Stomach (tissue), 9 donors: ENCODE data around the gene F12. TPM values are rescaled to one million over a fixed set of nuclear protein-coding genes. Genes with fewer than 3 reads are reported as not detected.

Experiments
- DNase-seq, 2 donors: peaks; one replicate each; pipeline versions ENCODE4 v3.0.0 to v3.0.0-alpha.2; 2013 to 2019
- H3K27ac ChIP-seq, 5 donors: fragments of 200-600 bp in 4 of 5; sonication (generic) in 4 of 5; one replicate each; pipeline ENCODE4 v1.5.1; 2013 to 2019; ENCODE audit warnings: mild to moderate bottlenecking in 1 of 5, moderate library complexity in 1 of 5
- H3K27me3 ChIP-seq, 3 donors: fragments of 200-600 bp; sonication (generic); one replicate each; pipeline ENCODE4 v1.5.1; 2017 to 2019; ENCODE audit warnings: mixed run types in 1 of 3
- H3K36me3 ChIP-seq, 4 donors: fragments of 200-600 bp; sonication (generic); 1 replicate in 3 of 4; 2 replicates in 1 of 4; pipeline ENCODE4 v1.5.1; 2016 to 2019
- H3K4me1 ChIP-seq, 4 donors: fragments of 200-600 bp; sonication (generic); one replicate each; pipeline ENCODE4 v1.5.1; 2016 to 2019
- H3K4me3 ChIP-seq, 4 donors: fragments of 200-600 bp; sonication (generic) in 3 of 4; one replicate each; pipeline ENCODE4 v1.5.1; 2016 to 2019; ENCODE audit warnings: mild to moderate bottlenecking in 1 of 4
- H3K9me3 ChIP-seq, 4 donors: fragments of 200-600 bp; sonication (generic); one replicate each; pipeline ENCODE4 v1.5.1; 2016 to 2019
- EP300 ChIP-seq: sonication (generic); formaldehyde crosslinking; IDR thresholded peaks from one replicate; pipeline ENCODE4 v1.6.1; 2017; ENCODE audit warnings: antibody characterized with exemption
- POLR2A ChIP-seq, 4 donors: fragments of 450-650 bp; IDR thresholded peaks; one replicate each; pipeline ENCODE4 v1.6.1; 2016; ENCODE audit warnings: antibody characterized with exemption in 4 of 4, control low read depth in 2 of 4, mild to moderate bottlenecking in 1 of 4, moderate library complexity in 1 of 4
- POLR2AphosphoS5 ChIP-seq, 3 donors: sonication (generic); formaldehyde crosslinking; IDR thresholded peaks; one replicate each; pipeline ENCODE4 v1.6.1; 2016; ENCODE audit warnings: antibody characterized with exemption in 3 of 3
- WGBS, 5 donors: extraction: QIAGEN DNeasy Blood & Tissue Kit in 3 of 5; methylation state at CpG; one replicate each; pipeline versions ENCODE4 v1.1.5 to v1.1.7; 2013 to 2018; 5-methylcytosine and 5-hydroxymethylcytosine counted together
- intact Hi-C: fragments of 100-400 bp; cut with DNase I; formaldehyde crosslinking; loops from one replicate; pipeline ENCODE4 v1.15.1; 2023; ENCODE audit warnings: low total_unique reads
- polyA plus RNA-seq, 3 donors: library from polyadenylated mRNA; stranded (reverse); fragments of 200-250 nt; gene quantifications; one replicate each; pipeline ENCODE4 v1.2.3, GENCODE V29; 2013
- total RNA-seq, 5 donors: library from RNA; depleted of rRNA; stranded (reverse); fragments of >200 nt; gene quantifications; one replicate each; pipeline versions ENCODE4 v1.1.0 to v1.2.3, GENCODE V29; 2014 to 2016
- TF ChIP-seq, protein P1 (sequence below), 7 experiments: fragments of 450-650 bp in 4 of 7; fragments of 200-600 bp in 3 of 7; sonication (generic) in 3 of 7; IDR thresholded peaks; one replicate each; pipeline ENCODE4 v1.5.1; 2016 to 2019; ENCODE audit warnings: antibody characterized with exemption in 7 of 7, control low read depth in 2 of 7, mild to moderate bottlenecking in 1 of 7
- donor health status: healthy with polysubstance abuse.
- donor health status: Bipolar disorder and iron deficiency.
- donor health status: healthy.

F12 gene
- total and polyA plus RNA-seq, 8 donors, result 0.50 to 68.3 (median 33.0) TPM; not detected in 4

DNA sequence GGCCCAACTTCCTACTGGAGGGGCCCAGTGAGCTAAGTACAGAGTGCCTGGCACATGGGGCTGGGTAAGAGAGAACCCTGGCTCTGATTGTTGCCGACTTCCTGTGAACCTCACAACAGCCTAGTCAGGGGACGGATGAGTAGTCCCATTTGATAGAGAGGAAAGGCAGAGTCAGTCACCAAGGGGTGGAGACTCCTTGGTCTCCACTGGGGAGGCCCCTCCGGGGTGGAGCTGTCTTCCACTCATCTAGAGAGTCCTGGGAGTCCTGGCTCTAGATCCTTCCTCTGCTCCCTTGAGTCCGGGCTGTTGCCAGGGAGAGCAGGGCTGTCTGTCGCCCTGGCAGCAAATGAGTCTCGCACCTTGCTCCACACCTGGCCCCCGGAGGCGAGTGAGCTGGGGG is 25.1 kb upstream of the F12 start:
- Histone ChIP-seq H3K27me3 (no peaks in the 10 kb centered on the region), H3K36me3 (peaks cover 57 to 97% (median 93%) of the 10 kb centered on the region in 4 donors), H3K27ac (no peak overlapping the region), H3K9me3 (no peaks in the 10 kb centered on the region), H3K4me3 (no peak overlapping the region), H3K4me1 (peaks cover 0 to 44% (median 29%) of the 10 kb centered on the region in 4 donors)
- DNase-seq, result no peak
- 89 to 93% (median 92%) methylated on average over 5 to 8 of the region's 8 CpGs for WGBS, 5 donors
- intact Hi-C loops, result no loop called here
- TF ChIP-seq, protein P1, sequence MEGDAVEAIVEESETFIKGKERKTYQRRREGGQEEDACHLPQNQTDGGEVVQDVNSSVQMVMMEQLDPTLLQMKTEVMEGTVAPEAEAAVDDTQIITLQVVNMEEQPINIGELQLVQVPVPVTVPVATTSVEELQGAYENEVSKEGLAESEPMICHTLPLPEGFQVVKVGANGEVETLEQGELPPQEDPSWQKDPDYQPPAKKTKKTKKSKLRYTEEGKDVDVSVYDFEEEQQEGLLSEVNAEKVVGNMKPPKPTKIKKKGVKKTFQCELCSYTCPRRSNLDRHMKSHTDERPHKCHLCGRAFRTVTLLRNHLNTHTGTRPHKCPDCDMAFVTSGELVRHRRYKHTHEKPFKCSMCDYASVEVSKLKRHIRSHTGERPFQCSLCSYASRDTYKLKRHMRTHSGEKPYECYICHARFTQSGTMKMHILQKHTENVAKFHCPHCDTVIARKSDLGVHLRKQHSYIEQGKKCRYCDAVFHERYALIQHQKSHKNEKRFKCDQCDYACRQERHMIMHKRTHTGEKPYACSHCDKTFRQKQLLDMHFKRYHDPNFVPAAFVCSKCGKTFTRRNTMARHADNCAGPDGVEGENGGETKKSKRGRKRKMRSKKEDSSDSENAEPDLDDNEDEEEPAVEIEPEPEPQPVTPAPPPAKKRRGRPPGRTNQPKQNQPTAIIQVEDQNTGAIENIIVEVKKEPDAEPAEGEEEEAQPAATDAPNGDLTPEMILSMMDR (IDR thresholded peaks at IDR 0.05), result no peak
- no peak for TF ChIP-seq POLR2AphosphoS5 (IDR thresholded peaks at IDR 0.05)
- TF ChIP-seq POLR2A (IDR thresholded peaks at IDR 0.05), result no peak
- TF ChIP-seq EP300, result no peak

DNA sequence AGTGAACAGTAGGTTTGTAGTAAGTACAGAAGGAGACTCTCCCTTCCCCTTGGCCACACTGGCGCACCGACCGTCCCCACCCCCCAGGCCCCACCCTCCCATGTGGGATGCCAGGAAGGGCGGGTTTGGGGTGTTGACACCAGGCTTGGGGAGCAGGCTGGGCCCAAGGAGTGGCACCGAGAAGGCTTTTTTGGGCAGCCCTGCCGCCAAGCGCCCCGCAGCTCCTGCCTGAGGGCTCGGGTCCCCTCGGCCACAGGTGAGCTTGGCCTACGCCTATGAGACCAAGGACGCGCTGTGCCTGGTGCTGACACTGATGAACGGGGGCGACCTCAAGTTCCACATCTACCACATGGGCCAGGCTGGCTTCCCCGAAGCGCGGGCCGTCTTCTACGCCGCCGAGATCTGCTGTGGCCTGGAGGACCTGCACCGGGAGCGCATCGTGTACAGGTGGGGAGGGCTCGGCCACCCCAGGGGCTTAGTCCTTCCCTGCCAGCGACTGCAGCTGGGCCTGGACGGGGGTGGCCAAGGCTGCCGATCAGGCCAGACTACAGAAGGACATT is 24.4 kb upstream of the F12 start:
- intact Hi-C loops, result no loop called here
- WGBS, 5 donors, result 91 to 96% (median 93%) methylated on average over 15 to 29 of the region's 29 CpGs
- Histone ChIP-seq H3K36me3 (peaks cover 57 to 90% (median 86%) of the 10 kb centered on the region in 4 donors), H3K27ac (no peak overlapping the region), H3K9me3 (no peaks in the 10 kb centered on the region), H3K27me3 (no peaks in the 10 kb centered on the region), H3K4me3 (no peak overlapping the region), H3K4me1 (peaks cover under 1 to 51% (median 36%) of the 10 kb centered on the region in 4 donors)
- DNase-seq, result no peak
- TF ChIP-seq POLR2AphosphoS5 (IDR thresholded peaks at IDR 0.05), result no peak
- no peak for TF ChIP-seq EP300
- TF ChIP-seq, protein P1 (IDR thresholded peaks at IDR 0.05), result no peak
- no peak for TF ChIP-seq POLR2A (IDR thresholded peaks at IDR 0.05)

- 91 to 96% (median 94%) methylated on average over 13 to 25 of the region's 25 CpGs for WGBS, 5 donors
- peak overlapping the region in 2 of 5 donors; percentile 94 to 98 for H3K27ac ChIP-seq
- H3K36me3 ChIP-seq, result peaks cover 57 to 83% (median 79%) of the 10 kb centered on the region in 4 donors
- no peaks in the 10 kb centered on the region for H3K9me3 ChIP-seq
- H3K27me3 ChIP-seq, result no peaks in the 10 kb centered on the region
- TF ChIP-seq POLR2AphosphoS5 (IDR thresholded peaks at IDR 0.05), result no peak
- no peak for TF ChIP-seq POLR2A (IDR thresholded peaks at IDR 0.05)
- TF ChIP-seq, protein P1 (IDR thresholded peaks at IDR 0.05), result no peak
- TF ChIP-seq EP300, result no peak
- DNase-seq, result no peak
- intact Hi-C loops, result no loop called here
- H3K4me3 ChIP-seq, result no peak overlapping the region
- peaks cover 8 to 58% (median 42%) of the 10 kb centered on the region in 4 donors for H3K4me1 ChIP-seq
These were observed 23.7 kb upstream of the F12 start for GRCh38 chr5:177432839-177433657.

GRCh38 chr5:177432143-177432838 is 22.9 kb upstream of the F12 start:
- no peak for TF ChIP-seq EP300
- TF ChIP-seq POLR2AphosphoS5 (IDR thresholded peaks at IDR 0.05), result no peak
- no peak for TF ChIP-seq POLR2A (IDR thresholded peaks at IDR 0.05)
- TF ChIP-seq, protein P1 (IDR thresholded peaks at IDR 0.05), result no peak
- Histone ChIP-seq H3K36me3 (peaks cover 55 to 75% (median 72%) of the 10 kb centered on the region in 4 donors), H3K4me1 (peaks cover 15 to 65% (median 50%) of the 10 kb centered on the region in 4 donors), H3K27me3 (no peaks in the 10 kb centered on the region), H3K9me3 (no peaks in the 10 kb centered on the region), H3K4me3 (peak overlapping the region in 2 of 4 donors; percentile 5 to 13), H3K27ac (peak overlapping the region in 2 of 5 donors; percentile 94 to 98)
- WGBS, 5 donors, result 84 to 88% (median 85%) methylated on average over 11 to 18 of the region's 18 CpGs
- DNase-seq, result no peak
- intact Hi-C loops, result no loop called here
